GM12801 (cell line): Measurements from ENCODE around the gene EIF3CL.
"Not testable (repeated sequence)": the region's sequence is repeated elsewhere in the genome, so short reads cannot be mapped to it uniquely, and the experiment has no call there.

Source experiments
- TF ChIP-seq, protein P1 (sequence below): IDR thresholded peaks from one replicate; pipeline ENCODE4 v1.5.1; 2011; ENCODE audit warnings: control low read depth; ENCODE audit not compliant: insufficient read length; ENCODE audit errors: extremely low read depth

The EIF3CL gene, protein sequence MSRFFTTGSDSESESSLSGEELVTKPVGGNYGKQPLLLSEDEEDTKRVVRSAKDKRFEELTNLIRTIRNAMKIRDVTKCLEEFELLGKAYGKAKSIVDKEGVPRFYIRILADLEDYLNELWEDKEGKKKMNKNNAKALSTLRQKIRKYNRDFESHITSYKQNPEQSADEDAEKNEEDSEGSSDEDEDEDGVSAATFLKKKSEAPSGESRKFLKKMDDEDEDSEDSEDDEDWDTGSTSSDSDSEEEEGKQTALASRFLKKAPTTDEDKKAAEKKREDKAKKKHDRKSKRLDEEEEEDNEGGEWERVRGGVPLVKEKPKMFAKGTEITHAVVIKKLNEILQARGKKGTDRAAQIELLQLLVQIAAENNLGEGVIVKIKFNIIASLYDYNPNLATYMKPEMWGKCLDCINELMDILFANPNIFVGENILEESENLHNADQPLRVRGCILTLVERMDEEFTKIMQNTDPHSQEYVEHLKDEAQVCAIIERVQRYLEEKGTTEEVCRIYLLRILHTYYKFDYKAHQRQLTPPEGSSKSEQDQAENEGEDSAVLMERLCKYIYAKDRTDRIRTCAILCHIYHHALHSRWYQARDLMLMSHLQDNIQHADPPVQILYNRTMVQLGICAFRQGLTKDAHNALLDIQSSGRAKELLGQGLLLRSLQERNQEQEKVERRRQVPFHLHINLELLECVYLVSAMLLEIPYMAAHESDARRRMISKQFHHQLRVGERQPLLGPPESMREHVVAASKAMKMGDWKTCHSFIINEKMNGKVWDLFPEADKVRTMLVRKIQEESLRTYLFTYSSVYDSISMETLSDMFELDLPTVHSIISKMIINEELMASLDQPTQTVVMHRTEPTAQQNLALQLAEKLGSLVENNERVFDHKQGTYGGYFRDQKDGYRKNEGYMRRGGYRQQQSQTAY

DNA sequence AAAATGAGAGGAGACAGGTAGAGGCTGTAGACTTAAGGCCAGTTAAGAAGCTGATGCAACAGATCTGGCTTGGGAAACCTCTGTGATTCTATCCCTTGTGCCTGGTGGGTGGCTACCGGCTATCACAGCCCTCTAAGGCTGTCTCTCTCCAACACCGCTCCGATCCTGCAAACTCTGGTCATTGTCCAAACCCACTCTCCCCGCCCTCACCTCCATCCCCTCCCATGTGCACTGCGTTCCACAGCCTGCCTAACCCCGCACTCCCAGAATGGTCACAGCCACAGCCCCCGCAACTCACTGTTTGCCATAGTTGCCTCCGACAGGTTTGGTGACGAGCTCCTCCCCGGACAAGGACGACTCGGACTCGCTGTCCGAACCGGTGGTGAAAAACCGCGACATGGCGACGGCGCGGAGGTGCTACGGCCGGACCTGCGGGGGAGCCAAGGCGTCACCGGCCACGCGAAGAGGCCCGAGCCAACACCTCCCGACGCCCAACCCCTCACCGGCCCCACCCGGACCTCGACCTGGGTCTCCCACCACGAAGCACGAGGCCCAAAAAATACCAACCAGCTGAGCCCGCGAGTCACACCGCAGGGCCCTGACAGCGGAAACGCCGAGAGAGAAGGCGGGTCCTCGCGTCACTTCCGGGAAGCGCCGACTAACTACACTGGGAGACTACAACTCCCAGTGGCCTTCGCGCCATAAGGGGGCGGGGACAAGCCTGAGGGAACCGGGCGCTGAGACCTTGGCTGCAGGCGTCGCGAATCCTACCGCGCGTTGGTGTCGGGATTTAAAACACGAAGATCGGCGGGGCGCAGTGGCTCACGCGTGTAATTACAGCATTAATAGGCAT lies at the start of gene EIF3CL:
Gene EIF3CL, minus strand, starts transcription at position 622 of the 853 bp plus-strand sequence. Its CDS starts 223 bp downstream, at position 399.
- TF ChIP-seq, protein P1, sequence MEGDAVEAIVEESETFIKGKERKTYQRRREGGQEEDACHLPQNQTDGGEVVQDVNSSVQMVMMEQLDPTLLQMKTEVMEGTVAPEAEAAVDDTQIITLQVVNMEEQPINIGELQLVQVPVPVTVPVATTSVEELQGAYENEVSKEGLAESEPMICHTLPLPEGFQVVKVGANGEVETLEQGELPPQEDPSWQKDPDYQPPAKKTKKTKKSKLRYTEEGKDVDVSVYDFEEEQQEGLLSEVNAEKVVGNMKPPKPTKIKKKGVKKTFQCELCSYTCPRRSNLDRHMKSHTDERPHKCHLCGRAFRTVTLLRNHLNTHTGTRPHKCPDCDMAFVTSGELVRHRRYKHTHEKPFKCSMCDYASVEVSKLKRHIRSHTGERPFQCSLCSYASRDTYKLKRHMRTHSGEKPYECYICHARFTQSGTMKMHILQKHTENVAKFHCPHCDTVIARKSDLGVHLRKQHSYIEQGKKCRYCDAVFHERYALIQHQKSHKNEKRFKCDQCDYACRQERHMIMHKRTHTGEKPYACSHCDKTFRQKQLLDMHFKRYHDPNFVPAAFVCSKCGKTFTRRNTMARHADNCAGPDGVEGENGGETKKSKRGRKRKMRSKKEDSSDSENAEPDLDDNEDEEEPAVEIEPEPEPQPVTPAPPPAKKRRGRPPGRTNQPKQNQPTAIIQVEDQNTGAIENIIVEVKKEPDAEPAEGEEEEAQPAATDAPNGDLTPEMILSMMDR, result not testable (repeated sequence)

DNA sequence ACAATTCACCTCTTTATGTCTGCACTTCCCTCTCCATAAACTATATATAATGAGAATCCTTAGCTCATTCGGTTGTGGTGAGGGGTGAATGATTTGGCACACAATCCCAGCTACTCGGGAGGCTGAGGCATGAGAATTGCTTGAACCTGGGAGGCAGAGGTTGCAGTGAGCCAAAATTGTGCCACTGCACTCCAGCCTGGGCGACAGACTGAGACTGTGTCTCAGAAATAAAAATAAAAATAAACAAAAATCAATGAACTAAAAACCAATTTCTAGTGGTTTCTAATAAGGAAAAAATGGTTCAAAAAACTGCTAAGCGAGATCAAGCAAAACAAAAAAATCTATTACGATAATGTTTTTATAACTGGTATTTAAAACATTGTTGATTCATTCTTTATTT lies 40.2 kb downstream of the EIF3CL start, which contains the start of gene NPIPB6:
Gene NPIPB6, minus strand, starts transcription at position 101 of the 400 bp plus-strand sequence. CDS start 686 bp downstream, outside the sequence.
- TF ChIP-seq, protein P1, result not testable (repeated sequence)
